Lung (tissue), 12 donors: Measurements from ENCODE around the gene KDM7A. TPM values are rescaled to one million over a fixed set of nuclear protein-coding genes. Genes with fewer than 3 reads are reported as not detected.

ENCODE experiments used
- ATAC-seq: fragments of 200-7000 bp; cut with Tn5 transposase; one replicate; pipeline ENCODE4 v1.9.1; 2020; ENCODE audit warnings: moderate number of reproducible peaks; ENCODE audit not compliant: insufficient read depth, low FRiP score
- DNase-seq, 3 donors: peaks; one replicate each; pipeline ENCODE4 v3.0.0-alpha.2; 2013 to 2017
- H3K27ac ChIP-seq, 2 donors: one replicate each; pipeline ENCODE4 v1.5.1; 2013; ENCODE audit warnings: mild to moderate bottlenecking in 2 of 2, moderate library complexity in 2 of 2, control low read depth in 1 of 2, inconsistent platforms in 1 of 2, low read depth in 1 of 2, low read length in 1 of 2
- H3K27me3 ChIP-seq, 3 donors: one replicate each; pipeline ENCODE4 v1.5.1; 2013; ENCODE audit warnings: low read length in 2 of 3; ENCODE audit not compliant: control insufficient read depth in 3 of 3, insufficient read depth in 3 of 3
- H3K36me3 ChIP-seq, 4 donors: one replicate each; pipeline ENCODE4 v1.5.1; 2013; ENCODE audit warnings: low read length in 4 of 4, mild to moderate bottlenecking in 1 of 4, moderate library complexity in 1 of 4; ENCODE audit not compliant: control insufficient read depth in 4 of 4, insufficient read depth in 4 of 4
- H3K4me1 ChIP-seq, 5 donors: one replicate each; pipeline ENCODE4 v1.5.1; 2013; ENCODE audit warnings: low read length in 5 of 5, mild to moderate bottlenecking in 2 of 5, moderate library complexity in 1 of 5; ENCODE audit not compliant: control insufficient read depth in 5 of 5, insufficient read depth in 5 of 5
- H3K4me3 ChIP-seq: one replicate; pipeline ENCODE4 v1.5.1; 2013; ENCODE audit warnings: mild to moderate bottlenecking, control low read depth, moderate library complexity
- H3K9ac ChIP-seq, 2 donors: one replicate each; pipeline ENCODE4 v1.5.1; 2013; ENCODE audit warnings: low read length in 2 of 2, control low read depth in 1 of 2; ENCODE audit not compliant: insufficient read depth in 1 of 2
- H3K9me3 ChIP-seq, 4 donors: one replicate each; pipeline ENCODE4 v1.5.1; 2013; ENCODE audit warnings: low read length in 3 of 4, mild to moderate bottlenecking in 1 of 4, moderate library complexity in 1 of 4; ENCODE audit not compliant: control insufficient read depth in 4 of 4, insufficient read depth in 3 of 4
- CTCF ChIP-seq: IDR thresholded peaks from 2 replicates; pipeline ENCODE4 v1.5.1; 2012; ENCODE audit warnings: mild to moderate bottlenecking; ENCODE audit errors: control extremely low read depth, extremely low read depth
- WGBS, 2 donors: extraction: QIAGEN DNeasy Blood & Tissue Kit; methylation state at CpG; one replicate each; pipeline ENCODE4 v1.1.7; 2013; 5-methylcytosine and 5-hydroxymethylcytosine counted together
- polyA plus RNA-seq, 2 donors: library from polyadenylated mRNA; stranded (reverse); fragments of 200-250 nt; gene quantifications; one replicate each; pipeline ENCODE4 v1.2.1, GENCODE V29; 2013
- total RNA-seq, 2 donors: library from RNA; depleted of rRNA in 1 of 2; stranded (reverse); fragments of >200 nt in 1 of 2; gene quantifications; one replicate each; pipeline ENCODE4 v1.2.1, GENCODE V29; 2014 to 2021
- donor health status: control.
- donor health status: control.
- donor health status: Bipolar disorder and iron deficiency.
- donor health status: healthy.
- donor health status: DM: yes; HTN: yes; CAD: no.

The KDM7A gene
- total and polyA plus RNA-seq, 4 donors, result 3.1 to 30.7 (median 11.6) TPM

- Histone ChIP-seq H3K9me3 (no peaks in the 10 kb centered on the region), H3K36me3 (peaks cover 0 to 10% (median 2%) of the 10 kb centered on the region in 4 donors), H3K27me3 (no peaks in the 10 kb centered on the region), H3K9ac (no peak overlapping the region), H3K27ac (no peak overlapping the region), H3K4me1 (peaks cover 0 to 15% (median 0%) of the 10 kb centered on the region in 5 donors), H3K4me3 (no peak overlapping the region)
- ATAC-seq, result no peak
- 98 to 100% methylated on average over 4 of the region's 4 CpGs for WGBS, 2 donors
- DNase-seq, result no peak
- TF ChIP-seq CTCF, result no peak
Measured at GRCh38 chr7:140048138-140048537, 128.6 kb downstream of the KDM7A start.

- Histone ChIP-seq H3K9ac (no peak overlapping the region), H3K9me3 (peaks cover 0 to 2% (median 0%) of the 10 kb centered on the region in 4 donors), H3K36me3 (peaks cover 0 to 13% (median 2%) of the 10 kb centered on the region in 4 donors), H3K4me3 (no peak overlapping the region), H3K27ac (no peak overlapping the region), H3K27me3 (no peaks in the 10 kb centered on the region), H3K4me1 (peaks cover 0 to 15% (median 0%) of the 10 kb centered on the region in 5 donors)
- DNase-seq, result no peak
- no peak for ATAC-seq
- WGBS, 2 donors, result 95 to 97% methylated on average over 3 of the region's 3 CpGs
- no peak for TF ChIP-seq CTCF
Measured at GRCh38 chr7:140047197-140047596, 129.6 kb downstream of the KDM7A start.

GRCh38 chr7:140045697-140046096 lies 131.1 kb downstream of the KDM7A start:
- peaks cover 0 to 15% (median 0%) of the 10 kb centered on the region in 5 donors for H3K4me1 ChIP-seq
- no peak overlapping the region for H3K4me3 ChIP-seq
- TF ChIP-seq CTCF, result no peak
- 67 to 82% methylated on average over 6 of the region's 6 CpGs for WGBS, 2 donors
- DNase-seq (no peak), ATAC-seq (no peak)
- no peak overlapping the region for H3K9ac ChIP-seq
- H3K27me3 ChIP-seq, result no peaks in the 10 kb centered on the region
- H3K36me3 ChIP-seq, result peaks cover 0 to 19% (median 4%) of the 10 kb centered on the region in 4 donors
- H3K27ac ChIP-seq, result no peak overlapping the region
- H3K9me3 ChIP-seq, result peaks cover 0 to 2% (median 0%) of the 10 kb centered on the region in 4 donors

DNA sequence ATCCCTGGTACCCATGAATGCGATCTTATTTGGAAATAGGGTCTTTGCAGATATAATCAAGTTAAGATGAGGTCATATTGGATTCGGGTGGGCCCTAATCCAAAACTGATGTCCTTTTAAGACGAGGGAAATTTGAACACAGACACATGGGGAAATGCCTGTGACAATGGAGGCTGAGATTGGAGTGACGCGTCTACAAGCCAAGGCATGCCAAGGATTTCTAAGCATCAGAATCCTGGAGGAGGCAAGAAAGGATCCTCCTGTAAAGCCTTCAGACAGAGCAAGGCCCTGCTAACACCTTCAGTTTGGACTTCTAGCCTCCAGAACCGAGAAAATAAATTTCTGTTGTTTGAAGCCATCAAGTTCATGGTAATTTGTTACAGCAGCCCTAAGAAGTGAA lies 132.5 kb downstream of the KDM7A start:
- 95% methylated on average over 6 of the region's 6 CpGs for WGBS, 2 donors
- no peak for TF ChIP-seq CTCF
- no peak overlapping the region for H3K9ac ChIP-seq

More for the DNA sequence above, 132.5 kb downstream of the KDM7A start:
- Histone ChIP-seq H3K36me3 (peaks cover 0 to 29% (median 4%) of the 10 kb centered on the region in 4 donors), H3K9me3 (peaks cover 0 to 2% (median 0%) of the 10 kb centered on the region in 4 donors), H3K27ac (no peak overlapping the region), H3K4me1 (peaks cover 0 to 8% (median 0%) of the 10 kb centered on the region in 5 donors), H3K4me3 (no peak overlapping the region), H3K27me3 (no peaks in the 10 kb centered on the region)
- ATAC-seq (no peak), DNase-seq (no peak)
